ENCODE data around the gene TPD52L1. TPM values are rescaled to one million over a fixed set of nuclear protein-coding genes. Genes with fewer than 3 reads are reported as not detected.

Gene TPD52L1
- total RNA-seq, 1 experiment from 2014 or later, result 12.4 TPM

DNA sequence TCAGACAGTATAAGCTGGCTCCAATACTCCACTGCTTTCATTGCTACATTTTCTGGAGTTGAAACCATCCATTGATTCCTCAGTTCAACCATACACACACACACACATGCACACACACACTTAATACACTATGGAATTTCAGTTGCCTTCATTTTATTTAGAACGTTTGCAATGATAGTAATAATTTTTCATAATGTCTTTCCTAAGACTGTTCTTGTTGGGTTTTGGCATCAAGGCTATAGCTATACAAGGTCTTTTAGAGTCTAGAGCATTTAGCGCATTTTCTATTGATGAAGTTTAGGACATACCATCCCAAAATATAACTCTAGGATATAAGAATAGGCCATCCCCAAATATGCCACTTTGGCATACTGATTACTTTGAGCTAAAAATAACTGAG is 15.5 kb upstream of the TPD52L1 start:
- ATAC-seq (no peak), DNase-seq (ENCODE audit: low spot score) (no peak)
- CTCF ChIA-PET, result no interaction called here
- TF ChIP-seq, protein P1, sequence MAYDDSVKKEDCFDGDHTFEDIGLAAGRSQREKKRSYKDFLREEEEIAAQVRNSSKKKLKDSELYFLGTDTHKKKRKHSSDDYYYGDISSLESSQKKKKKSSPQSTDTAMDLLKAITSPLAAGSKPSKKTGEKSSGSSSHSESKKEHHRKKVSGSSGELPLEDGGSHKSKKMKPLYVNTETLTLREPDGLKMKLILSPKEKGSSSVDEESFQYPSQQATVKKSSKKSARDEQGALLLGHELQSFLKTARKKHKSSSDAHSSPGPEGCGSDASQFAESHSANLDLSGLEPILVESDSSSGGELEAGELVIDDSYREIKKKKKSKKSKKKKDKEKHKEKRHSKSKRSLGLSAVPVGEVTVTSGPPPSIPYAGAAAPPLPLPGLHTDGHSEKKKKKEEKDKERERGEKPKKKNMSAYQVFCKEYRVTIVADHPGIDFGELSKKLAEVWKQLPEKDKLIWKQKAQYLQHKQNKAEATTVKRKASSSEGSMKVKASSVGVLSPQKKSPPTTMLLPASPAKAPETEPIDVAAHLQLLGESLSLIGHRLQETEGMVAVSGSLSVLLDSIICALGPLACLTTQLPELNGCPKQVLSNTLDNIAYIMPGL (CRISPR knock-in tag; IDR thresholded peaks at IDR 0.05), result no peak
- H3K9me3 Mint-ChIP-seq, result peaks cover 7% of the 10 kb centered on the region
- no peak overlapping the region for H3K4me3 Mint-ChIP-seq
- POLR2A ChIA-PET, result no interaction called here
- H3K4me1 Mint-ChIP-seq, result no peaks in the 10 kb centered on the region
- H3K36me3 Mint-ChIP-seq, result no peaks in the 10 kb centered on the region
- no peaks in the 10 kb centered on the region for H3K27me3 Mint-ChIP-seq (ENCODE audit: low read depth)
- H3K27ac Mint-ChIP-seq, result no peak overlapping the region

DNA sequence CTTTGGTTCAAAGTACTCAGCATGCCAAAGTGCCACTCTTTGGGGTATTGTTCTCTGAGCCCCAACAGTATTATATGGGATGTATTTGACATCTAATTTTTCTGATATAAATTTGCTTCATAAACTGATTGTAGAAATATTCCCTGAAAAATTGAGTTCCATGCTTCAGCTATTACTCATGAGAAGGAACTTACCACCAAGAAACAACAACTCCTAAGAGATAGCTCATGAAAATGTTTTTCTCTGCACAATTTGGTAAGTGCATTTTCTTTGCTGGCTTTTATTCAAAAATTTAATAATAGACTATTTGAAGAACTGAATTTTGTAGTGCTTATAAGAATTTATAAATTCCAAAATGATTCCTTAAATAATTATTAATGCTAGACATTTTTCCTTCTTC is 12.8 kb upstream of the TPD52L1 start:
- ATAC-seq (no peak), DNase-seq (ENCODE audit: low spot score) (no peak)
- peaks cover 4% of the 10 kb centered on the region; the same call in 1 of the 2 replicates for H3K36me3 Mint-ChIP-seq
- no peak overlapping the region for H3K4me3 Mint-ChIP-seq
- ChIA-PET CTCF (interaction anchor here (2.3 kb wide), 1 partner anchor 13 kb away, joined by 6 read pairs; the partner anchor contains the start of gene TPD52L1), POLR2A (interaction anchor here (0.7 kb wide), 1 partner anchor 17 kb away, joined by 4 read pairs; no protein-coding TSS in a partner anchor)
- H3K27me3 Mint-ChIP-seq (ENCODE audit: low read depth), result no peaks in the 10 kb centered on the region
- no peak overlapping the region for H3K27ac Mint-ChIP-seq
- H3K4me1 Mint-ChIP-seq, result no peaks in the 10 kb centered on the region
- H3K9me3 Mint-ChIP-seq, result peaks cover 22% of the 10 kb centered on the region
- TF ChIP-seq NFATC4 (CRISPR knock-in tag; IDR thresholded peaks at IDR 0.05) (no peak), FOXP1 (CRISPR knock-in tag; IDR thresholded peaks at IDR 0.05; ENCODE audit: borderline replicate concordance) (no peak), SP1 (CRISPR knock-in tag; conservative IDR thresholded peaks at IDR 0.05) (no peak), NR1H2 (CRISPR knock-in tag; IDR thresholded peaks at IDR 0.05) (no peak), JUN (CRISPR knock-in tag; IDR thresholded peaks at IDR 0.05) (no peak), NFYB (CRISPR knock-in tag; conservative IDR thresholded peaks at IDR 0.05; ENCODE audit: low read depth) (no peak), TP53 (CRISPR knock-in tag; IDR thresholded peaks at IDR 0.05) (no peak), ESRRA (CRISPR knock-in tag; IDR thresholded peaks at IDR 0.05; ENCODE audit: borderline replicate concordance) (no peak), FOXJ3 (CRISPR knock-in tag; IDR thresholded peaks at IDR 0.05; ENCODE audit: borderline replicate concordance) (no peak), GABPB1 (CRISPR knock-in tag; IDR thresholded peaks at IDR 0.05) (no peak)
- TF ChIP-seq, protein P2, sequence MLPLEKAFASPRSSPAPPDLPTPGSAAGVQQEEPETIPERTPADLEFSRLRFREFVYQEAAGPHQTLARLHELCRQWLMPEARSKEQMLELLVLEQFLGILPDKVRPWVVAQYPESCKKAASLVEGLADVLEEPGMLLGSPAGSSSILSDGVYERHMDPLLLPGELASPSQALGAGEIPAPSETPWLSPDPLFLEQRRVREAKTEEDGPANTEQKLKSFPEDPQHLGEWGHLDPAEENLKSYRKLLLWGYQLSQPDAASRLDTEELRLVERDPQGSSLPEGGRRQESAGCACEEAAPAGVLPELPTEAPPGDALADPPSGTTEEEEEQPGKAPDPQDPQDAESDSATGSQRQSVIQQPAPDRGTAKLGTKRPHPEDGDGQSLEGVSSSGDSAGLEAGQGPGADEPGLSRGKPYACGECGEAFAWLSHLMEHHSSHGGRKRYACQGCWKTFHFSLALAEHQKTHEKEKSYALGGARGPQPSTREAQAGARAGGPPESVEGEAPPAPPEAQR (CRISPR knock-in tag; IDR thresholded peaks at IDR 0.05), result no peak

DNA sequence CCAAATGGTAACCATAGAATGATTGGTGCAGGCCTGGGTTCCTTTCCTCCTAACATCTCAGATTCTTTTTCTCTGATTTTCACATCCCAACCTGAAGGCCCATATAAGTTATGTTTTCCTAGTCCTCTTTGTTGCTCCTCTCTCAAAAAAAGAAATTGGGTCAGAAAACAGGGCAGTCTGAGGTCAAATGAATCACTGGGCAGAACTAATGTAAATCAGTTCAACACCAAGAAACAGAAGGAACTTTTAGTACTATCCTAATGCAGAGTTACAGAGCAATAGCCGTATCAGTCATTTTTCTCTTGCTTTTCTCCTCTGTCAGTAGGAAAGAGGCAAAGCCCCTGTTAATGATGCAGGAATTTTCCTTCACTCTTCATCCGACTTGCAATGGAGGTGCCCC is 11.0 kb upstream of the TPD52L1 start:
- DNase-seq (ENCODE audit: low spot score) (no peak), ATAC-seq (no peak)
- no peaks in the 10 kb centered on the region; the same call in 1 of the 2 replicates for H3K27me3 Mint-ChIP-seq (ENCODE audit: low read depth)
- H3K9me3 Mint-ChIP-seq, result peaks cover 25% of the 10 kb centered on the region
- TF ChIP-seq ZNF416 (CRISPR knock-in tag; IDR thresholded peaks at IDR 0.05), result no peak
- TF ChIP-seq TEAD4 (CRISPR knock-in tag; IDR thresholded peaks at IDR 0.05), result no peak
- TF ChIP-seq NR3C1 (CRISPR knock-in tag; conservative IDR thresholded peaks at IDR 0.05; ENCODE audit: low read depth), result no peak
- no peak for TF ChIP-seq ZNF121 (CRISPR knock-in tag; IDR thresholded peaks at IDR 0.05)
- TF ChIP-seq, protein P3, sequence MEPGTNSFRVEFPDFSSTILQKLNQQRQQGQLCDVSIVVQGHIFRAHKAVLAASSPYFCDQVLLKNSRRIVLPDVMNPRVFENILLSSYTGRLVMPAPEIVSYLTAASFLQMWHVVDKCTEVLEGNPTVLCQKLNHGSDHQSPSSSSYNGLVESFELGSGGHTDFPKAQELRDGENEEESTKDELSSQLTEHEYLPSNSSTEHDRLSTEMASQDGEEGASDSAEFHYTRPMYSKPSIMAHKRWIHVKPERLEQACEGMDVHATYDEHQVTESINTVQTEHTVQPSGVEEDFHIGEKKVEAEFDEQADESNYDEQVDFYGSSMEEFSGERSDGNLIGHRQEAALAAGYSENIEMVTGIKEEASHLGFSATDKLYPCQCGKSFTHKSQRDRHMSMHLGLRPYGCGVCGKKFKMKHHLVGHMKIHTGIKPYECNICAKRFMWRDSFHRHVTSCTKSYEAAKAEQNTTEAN (CRISPR knock-in tag; IDR thresholded peaks at IDR 0.05), result no peak
- no peak for TF ChIP-seq JAZF1 (CRISPR knock-in tag; IDR thresholded peaks at IDR 0.05)
- TF ChIP-seq ESRRA (CRISPR knock-in tag; IDR thresholded peaks at IDR 0.05; ENCODE audit: borderline replicate concordance), result no peak
- no peak for TF ChIP-seq TCF7 (CRISPR knock-in tag; IDR thresholded peaks at IDR 0.05; ENCODE audit: low read depth)
- TF ChIP-seq, protein P1 (CRISPR knock-in tag; IDR thresholded peaks at IDR 0.05), result no peak
- TF ChIP-seq, protein P4, sequence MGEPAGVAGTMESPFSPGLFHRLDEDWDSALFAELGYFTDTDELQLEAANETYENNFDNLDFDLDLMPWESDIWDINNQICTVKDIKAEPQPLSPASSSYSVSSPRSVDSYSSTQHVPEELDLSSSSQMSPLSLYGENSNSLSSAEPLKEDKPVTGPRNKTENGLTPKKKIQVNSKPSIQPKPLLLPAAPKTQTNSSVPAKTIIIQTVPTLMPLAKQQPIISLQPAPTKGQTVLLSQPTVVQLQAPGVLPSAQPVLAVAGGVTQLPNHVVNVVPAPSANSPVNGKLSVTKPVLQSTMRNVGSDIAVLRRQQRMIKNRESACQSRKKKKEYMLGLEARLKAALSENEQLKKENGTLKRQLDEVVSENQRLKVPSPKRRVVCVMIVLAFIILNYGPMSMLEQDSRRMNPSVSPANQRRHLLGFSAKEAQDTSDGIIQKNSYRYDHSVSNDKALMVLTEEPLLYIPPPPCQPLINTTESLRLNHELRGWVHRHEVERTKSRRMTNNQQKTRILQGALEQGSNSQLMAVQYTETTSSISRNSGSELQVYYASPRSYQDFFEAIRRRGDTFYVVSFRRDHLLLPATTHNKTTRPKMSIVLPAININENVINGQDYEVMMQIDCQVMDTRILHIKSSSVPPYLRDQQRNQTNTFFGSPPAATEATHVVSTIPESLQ (CRISPR knock-in tag; IDR thresholded peaks at IDR 0.05), result no peak
- peaks cover 4% of the 10 kb centered on the region; the same call in 1 of the 2 replicates for H3K36me3 Mint-ChIP-seq
- ChIA-PET POLR2A (no interaction called here), CTCF (no interaction called here)
- no peak overlapping the region for H3K27ac Mint-ChIP-seq
- no peak overlapping the region for H3K4me3 Mint-ChIP-seq
- no peaks in the 10 kb centered on the region for H3K4me1 Mint-ChIP-seq

All from WTC11 (cell line).